GM12873 (cell line): ENCODE measurements around the gene MYLK.

Experiments used
- TF ChIP-seq, protein P1 (sequence below): IDR thresholded peaks from 2 replicates; pipeline ENCODE4 v1.5.1; 2012; ENCODE audit warnings: low read depth, mild to moderate bottlenecking, moderate library complexity, low read length, control low read depth; ENCODE audit not compliant: insufficient read depth; ENCODE audit errors: missing control alignments

Gene MYLK

GRCh38 chr3:123657568-123657967 is 226.6 kb downstream of the MYLK start:
- TF ChIP-seq, protein P1, sequence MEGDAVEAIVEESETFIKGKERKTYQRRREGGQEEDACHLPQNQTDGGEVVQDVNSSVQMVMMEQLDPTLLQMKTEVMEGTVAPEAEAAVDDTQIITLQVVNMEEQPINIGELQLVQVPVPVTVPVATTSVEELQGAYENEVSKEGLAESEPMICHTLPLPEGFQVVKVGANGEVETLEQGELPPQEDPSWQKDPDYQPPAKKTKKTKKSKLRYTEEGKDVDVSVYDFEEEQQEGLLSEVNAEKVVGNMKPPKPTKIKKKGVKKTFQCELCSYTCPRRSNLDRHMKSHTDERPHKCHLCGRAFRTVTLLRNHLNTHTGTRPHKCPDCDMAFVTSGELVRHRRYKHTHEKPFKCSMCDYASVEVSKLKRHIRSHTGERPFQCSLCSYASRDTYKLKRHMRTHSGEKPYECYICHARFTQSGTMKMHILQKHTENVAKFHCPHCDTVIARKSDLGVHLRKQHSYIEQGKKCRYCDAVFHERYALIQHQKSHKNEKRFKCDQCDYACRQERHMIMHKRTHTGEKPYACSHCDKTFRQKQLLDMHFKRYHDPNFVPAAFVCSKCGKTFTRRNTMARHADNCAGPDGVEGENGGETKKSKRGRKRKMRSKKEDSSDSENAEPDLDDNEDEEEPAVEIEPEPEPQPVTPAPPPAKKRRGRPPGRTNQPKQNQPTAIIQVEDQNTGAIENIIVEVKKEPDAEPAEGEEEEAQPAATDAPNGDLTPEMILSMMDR: no peak

DNA sequence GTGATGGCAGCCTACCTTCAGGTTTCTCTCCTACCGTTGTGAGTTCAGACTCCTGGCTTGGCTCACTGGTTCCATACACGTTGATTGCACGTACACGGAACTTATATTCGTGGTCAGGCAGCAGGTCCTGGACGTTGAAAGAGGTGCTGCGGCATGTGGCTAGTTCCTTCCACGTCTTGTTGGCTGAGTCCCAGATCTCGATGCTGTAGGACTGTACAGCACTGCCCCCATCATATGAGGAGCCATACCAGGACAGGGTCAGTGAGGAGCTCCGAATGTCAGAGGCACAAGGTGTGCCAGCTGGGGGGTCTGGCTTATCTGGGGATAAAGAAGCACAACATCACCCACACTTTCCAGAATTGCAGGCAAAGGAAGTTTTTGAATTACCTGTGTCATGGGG is 227.0 kb downstream of the MYLK start:
- TF ChIP-seq, protein P1: no peak

DNA sequence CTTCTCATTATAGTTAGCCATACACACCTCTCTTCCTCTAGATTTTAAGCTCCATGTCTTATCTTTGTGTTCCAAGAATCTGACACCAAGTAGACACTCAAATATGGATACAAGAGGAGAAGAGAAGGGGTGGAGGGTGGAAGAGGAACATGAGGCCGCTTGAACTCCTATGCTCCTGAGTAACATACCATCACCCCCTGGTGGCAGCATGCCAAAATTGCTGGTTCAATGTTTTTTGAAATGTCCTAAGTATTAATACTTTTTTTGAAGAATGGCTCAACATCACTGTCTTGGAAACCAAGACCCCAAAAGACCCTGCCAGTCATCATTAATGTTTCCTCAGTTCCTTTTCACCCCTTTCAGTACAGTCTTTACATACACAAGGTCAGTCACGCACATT is 227.4 kb downstream of the MYLK start:
- TF ChIP-seq, protein P1: peak; percentile 53

GRCh38 chr3:123656274-123656673 is 227.9 kb downstream of the MYLK start:
- TF ChIP-seq, protein P1: no peak

DNA sequence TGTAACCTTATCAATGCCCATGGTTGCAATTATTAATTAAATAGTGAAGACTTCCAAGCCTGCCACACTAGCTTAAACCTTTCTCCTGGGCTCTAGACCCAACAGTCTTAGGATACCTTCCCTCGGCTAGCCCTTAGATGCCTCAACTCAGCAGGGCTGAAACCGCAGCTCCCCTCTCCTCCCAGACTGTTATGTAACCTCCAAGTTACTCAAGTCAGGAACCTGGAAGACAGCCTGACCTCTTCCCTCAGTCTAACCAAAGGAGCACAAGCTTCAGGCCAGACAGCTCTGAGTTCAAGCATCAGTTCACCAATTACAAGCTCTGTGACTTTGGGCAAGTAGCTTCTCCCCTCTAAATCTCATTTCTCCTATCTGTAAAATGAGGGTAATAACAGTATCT is 228.7 kb downstream of the MYLK start:
- TF ChIP-seq, protein P1: no peak

DNA sequence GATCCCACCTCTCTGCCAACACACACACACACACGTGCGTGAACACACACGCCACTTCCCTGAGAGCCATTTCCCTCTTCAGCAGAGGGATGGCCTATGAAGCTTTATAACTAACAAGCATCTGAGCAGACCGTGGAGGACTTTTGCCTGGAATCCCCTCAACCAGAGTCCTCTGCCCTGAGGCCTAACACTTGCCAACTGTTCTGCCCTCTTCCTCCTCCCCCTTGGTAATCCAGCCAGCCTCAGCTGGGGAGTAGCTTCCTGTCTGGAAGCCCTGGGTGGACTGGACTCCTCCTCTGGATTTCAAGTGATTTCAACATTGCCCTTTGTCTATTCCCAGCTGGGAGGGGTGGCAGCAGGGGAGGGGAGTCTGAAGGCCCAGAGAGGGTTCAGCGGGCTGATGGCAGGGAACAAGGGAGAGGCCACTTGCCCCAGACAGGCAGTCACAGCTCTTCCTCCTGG is 230.9 kb downstream of the MYLK start:
- TF ChIP-seq, protein P1: no peak

DNA sequence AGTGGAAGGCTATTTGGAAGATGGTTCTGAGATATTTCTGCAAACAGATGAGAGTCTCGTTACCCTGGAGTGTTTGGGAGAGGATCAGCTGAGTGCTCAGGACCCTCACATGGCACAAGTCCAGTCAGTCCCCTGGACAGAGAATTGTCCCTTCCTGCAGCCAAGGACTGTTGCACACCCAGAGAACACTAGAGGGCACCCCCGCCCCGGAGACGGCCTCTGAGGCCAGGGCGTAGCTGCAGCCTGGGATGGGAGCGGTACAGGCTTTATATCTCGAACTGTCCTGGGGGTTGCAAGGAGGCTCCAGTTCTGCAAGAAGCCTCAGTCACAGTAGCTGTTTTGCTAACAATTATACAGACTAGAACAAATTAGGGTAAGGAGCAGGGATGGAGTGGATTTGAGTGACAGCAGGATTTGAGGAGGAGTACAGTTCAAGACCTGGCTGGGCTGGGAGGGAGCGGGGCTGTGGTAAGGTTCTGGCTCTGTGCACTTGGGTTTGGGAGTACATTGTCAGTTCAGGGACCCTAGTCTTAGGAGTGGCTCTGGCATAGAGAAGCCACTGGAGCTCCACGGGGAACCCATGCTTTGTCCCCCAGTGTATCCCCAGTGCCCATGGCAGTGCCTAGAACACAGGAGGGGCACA is 231.7 kb downstream of the MYLK start:
- TF ChIP-seq, protein P1: peak; percentile 90
